ENCODE measurements around the gene SOCS1. TPM values are rescaled to one million over a fixed set of nuclear protein-coding genes. Genes with fewer than 3 reads are reported as not detected.

Gene SOCS1
- total RNA-seq, 4 donors from 2014 or later, result 6.5 to 26.8 (median 18.0) TPM

DNA sequence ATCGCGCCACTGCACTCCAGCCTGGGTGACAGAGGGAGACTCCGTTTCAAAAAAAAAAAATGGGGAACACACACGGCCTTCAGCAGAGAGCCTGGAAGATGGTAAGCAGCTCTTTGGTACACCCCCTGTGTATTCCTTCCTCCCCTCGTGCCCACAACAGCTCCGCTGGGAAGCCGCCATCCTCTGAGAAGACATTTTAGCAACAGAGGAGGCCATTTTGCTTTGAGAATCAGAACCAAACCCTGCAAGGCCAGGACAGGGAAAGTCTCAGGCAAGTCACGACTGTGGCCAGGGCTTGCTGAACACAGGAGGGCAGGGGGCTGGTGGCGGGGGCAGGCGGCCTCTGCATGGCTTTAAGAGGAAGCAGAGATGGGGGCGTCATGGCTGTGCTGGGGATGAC is 45.7 kb downstream of the SOCS1 start:
- no peak for ATAC-seq (ENCODE audit: low FRiP score)

DNA sequence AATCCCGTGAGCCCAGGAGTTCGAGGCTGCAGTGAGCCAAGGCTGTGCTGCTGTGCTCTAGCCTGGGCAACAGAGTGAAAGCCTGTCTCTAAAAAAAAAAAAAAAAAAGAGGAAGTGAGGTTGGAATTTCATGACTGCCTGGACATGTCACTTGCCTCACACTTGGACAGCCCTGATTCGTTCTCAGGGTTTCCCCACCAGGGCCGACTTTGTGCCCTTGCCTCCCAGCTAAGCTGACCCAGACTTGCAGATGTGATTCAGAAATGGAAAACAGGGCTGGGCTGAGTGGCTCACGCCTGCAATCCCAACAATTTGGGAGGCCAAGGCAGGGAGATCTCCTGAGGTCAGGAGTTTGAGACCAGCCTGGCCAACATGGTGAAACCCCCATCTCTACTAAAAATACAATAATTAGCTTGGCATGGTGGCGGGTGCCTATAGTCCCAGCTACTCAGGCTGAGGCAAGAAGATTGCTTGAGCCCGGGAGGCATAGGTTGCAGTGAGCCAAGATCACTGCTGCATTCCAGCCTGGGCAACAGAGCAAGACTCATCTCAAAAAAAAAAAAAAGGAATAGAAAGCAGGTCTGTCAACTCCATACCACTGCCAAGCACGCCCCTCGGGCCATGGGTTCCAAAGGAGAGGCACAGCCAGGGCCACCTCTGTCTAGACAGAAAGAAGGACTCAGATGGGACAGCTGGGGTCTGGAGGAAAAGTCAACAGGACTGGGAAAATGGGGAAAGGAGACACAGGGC is 46.9 kb downstream of the SOCS1 start:
- DNase-seq (ENCODE audit: low spot score), result no peak
- TF ChIP-seq, protein P1, sequence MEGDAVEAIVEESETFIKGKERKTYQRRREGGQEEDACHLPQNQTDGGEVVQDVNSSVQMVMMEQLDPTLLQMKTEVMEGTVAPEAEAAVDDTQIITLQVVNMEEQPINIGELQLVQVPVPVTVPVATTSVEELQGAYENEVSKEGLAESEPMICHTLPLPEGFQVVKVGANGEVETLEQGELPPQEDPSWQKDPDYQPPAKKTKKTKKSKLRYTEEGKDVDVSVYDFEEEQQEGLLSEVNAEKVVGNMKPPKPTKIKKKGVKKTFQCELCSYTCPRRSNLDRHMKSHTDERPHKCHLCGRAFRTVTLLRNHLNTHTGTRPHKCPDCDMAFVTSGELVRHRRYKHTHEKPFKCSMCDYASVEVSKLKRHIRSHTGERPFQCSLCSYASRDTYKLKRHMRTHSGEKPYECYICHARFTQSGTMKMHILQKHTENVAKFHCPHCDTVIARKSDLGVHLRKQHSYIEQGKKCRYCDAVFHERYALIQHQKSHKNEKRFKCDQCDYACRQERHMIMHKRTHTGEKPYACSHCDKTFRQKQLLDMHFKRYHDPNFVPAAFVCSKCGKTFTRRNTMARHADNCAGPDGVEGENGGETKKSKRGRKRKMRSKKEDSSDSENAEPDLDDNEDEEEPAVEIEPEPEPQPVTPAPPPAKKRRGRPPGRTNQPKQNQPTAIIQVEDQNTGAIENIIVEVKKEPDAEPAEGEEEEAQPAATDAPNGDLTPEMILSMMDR (IDR thresholded peaks at IDR 0.05), result no peak
- no peak for ATAC-seq (ENCODE audit: low FRiP score)

More for the DNA sequence above, 45.7 kb downstream of the SOCS1 start:
- DNase-seq (ENCODE audit: low spot score), result no peak
- TF ChIP-seq, protein P1 (IDR thresholded peaks at IDR 0.05), result no peak

DNA sequence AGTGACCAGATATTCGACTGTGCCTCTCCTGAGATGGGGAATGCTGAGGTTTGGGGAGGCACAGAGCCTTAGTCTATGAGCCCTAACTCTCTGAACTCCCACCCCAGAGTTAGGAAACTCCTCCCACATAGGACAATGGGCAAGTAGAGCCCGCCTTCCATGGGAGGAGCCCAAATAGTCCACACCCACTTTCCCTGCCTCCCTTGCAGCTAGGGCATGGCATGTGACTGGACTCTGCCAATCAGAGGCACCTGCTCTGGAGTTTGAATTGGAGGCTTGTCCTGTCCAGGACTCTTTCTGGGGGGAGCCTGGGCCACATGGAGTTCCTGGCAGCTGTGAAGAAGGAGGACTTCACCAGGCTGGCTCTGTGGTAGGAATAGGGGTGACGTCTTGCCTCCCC is 48.4 kb downstream of the SOCS1 start:
- no peak for DNase-seq (ENCODE audit: low spot score)
- no peak for ATAC-seq (ENCODE audit: low FRiP score)
- TF ChIP-seq, protein P1 (IDR thresholded peaks at IDR 0.05), result no peak

DNA sequence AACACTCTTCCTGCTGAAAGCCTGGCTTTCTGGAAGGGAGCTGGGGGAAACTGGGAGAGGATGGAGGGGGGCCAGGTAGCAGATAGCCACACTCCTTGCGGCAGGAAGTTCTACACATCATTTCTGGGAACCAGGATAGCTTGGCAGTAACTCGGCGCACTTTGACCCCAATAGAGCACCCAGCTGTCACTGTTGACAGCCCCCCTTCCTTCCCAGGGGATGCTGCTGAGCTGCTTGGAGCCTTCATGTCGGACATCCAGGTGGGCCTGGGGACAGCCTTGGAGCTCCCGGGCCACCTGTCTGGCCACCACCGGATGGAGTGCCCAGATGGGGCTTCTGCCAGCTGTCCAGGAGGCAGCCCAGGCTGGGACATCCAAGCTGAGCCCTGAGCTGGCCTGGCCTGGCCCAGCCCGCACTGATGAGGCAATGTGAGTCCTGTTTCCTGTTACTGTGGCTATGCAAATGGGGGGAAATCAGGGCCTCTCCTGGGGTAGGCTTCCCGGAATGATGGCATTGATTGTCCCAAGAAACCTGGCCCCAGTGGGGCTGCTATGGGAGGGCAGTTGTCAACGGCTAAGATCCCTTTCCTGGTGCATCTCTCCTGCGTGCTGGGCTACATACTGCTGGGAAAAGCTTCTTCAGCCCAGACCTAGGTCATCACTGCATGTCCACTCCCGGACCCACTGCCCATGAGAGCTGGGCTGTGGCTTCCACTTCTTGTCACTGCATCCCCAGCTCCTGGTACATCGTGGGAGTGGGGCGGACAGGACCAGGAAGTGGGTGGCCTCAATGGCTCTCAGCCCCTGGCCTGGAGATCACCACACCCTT is 50.0 kb downstream of the SOCS1 start:
- ATAC-seq (ENCODE audit: low FRiP score) (no peak), DNase-seq (ENCODE audit: low spot score) (no peak)
- TF ChIP-seq, protein P1 (IDR thresholded peaks at IDR 0.05), result no peak

DNA sequence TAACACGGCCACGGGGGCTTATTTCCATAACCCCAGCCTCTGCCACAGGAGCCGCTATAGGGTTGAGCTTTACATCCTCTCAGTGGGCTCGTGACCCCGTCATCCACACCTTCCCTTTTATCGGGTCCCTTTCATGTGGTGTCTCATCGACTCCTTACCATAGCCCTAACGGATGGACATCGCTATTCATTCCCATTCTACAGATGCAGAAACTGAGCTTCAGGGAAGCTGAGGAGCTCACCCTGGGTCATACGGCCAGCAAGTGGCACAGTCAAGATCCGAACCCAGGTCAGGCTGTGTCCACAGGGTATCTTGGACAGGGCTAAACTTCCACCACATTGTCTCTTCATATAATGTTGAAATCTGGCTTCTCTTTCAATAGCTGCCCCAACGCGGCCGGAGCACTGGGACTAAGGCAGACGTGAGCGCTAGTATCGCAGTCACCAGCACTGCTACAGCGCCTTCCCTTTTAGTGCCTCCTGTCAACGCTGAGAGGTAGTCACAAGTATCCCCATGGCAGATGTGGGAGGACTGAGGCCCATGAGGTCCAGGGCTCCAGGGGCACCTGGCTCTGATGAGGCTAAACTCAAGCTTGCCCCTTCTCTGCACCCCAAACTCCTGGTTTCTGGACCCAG is 50.8 kb downstream of the SOCS1 start:
- no peak for ATAC-seq (ENCODE audit: low FRiP score)
- no peak for DNase-seq (ENCODE audit: low spot score)
- TF ChIP-seq, protein P1 (IDR thresholded peaks at IDR 0.05), result no peak

DNA sequence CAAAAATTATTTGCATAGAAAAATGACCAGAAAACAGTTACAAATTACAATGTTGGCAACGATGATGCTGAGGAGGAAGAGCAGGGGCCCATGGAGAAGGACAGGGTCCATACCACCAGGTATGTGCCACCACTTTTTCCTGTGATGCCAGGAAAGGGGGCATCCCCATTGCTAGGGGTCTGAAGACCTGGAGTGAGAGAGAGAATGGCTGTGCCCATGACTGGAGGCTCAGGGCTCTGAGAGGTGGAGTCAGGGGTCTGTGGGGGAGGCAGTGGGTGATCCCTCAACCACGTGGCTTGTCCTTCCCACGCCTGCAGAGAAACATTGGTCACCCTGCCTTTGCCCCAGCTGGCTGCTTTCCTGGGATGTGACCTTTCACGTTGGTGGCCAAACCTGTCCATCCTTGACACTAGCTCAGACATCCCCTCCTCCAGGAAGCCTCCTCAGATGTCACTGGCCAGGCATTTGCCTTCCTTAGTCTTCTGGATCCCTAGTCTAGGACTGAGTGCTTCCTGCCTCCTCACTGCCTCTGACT is 51.4 kb downstream of the SOCS1 start:
- no peak for DNase-seq (ENCODE audit: low spot score)
- ATAC-seq (ENCODE audit: low FRiP score), result no peak
- TF ChIP-seq, protein P1 (IDR thresholded peaks at IDR 0.05), result no peak

Small RNA genes within 50 kb of the gene (small RNA-seq; reads per million reads assigned to genes)
- gene RF00554, result not detected

Other genes starting within 250 kb of the SOCS1 start
- gene TNP2, start 13.1 kb upstream of the SOCS1 start, total RNA-seq, result not detected
- not detected for gene PRM3, start 17.4 kb upstream of the SOCS1 start, total RNA-seq
- not detected for gene PRM2, start 20.3 kb upstream of the SOCS1 start, total RNA-seq
- not detected for gene PRM1, start 25.1 kb upstream of the SOCS1 start, total RNA-seq
- 1 to 10 TPM in 2 of 4 donors, under 1 TPM in 1, not detected in 1; 0.72 to 1.7 (median 1.2) TPM for gene RMI2, start 89.3 kb upstream of the SOCS1 start, total RNA-seq

Data from omental fat pad (tissue), 4 donors.